ENCODE data around the gene CARM1. TPM values are rescaled to one million over a fixed set of nuclear protein-coding genes. Genes with fewer than 3 reads are reported as not detected.
A peak's percentile ranks its signal among the peaks of the same experiment; 100 is the strongest.

Gene CARM1
- polyA plus RNA-seq, 2 of the 4 experiments (the other 2 are of a cell fraction), result 15.2 to 32.2 TPM

DNA sequence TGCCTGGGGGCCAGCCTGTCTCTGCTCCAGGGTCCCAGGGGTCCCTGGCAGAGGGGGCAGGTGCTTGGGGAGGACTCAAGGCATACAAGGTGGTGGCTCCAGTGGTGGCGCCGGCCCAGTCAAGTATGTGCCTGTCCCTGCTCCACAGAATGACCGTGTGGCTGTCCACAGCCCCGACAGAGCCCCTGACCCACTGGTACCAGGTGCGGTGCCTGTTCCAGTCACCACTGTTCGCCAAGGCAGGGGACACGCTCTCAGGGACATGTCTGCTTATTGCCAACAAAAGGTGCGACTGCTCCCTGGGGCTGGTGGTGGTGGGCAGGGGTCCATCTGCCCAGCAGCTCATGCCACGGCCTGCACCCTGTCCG, 48.9 kb downstream of the CARM1 start:
- no peak for ATAC-seq
- no peak for DNase-seq (ENCODE audit: low read depth in 1 of 2, low spot score in 1 of 2)
- TF ChIP-seq MAX (IDR thresholded peaks at IDR 0.05) (no peak), FOSB (CRISPR knock-in tag; IDR thresholded peaks at IDR 0.05) (no peak)
- no peak overlapping the region for H3K4me3 ChIP-seq
- CTCF ChIA-PET, result no interaction called here
- H3K27ac ChIP-seq, result no peak overlapping the region
- H3K9me3 ChIP-seq, result no peaks in the 10 kb centered on the region
- WGBS (ENCODE audit: missing lambda C conversion rate), result no CpG with 5 or more reads among the region's 10 CpGs
- no peak for FAIRE-seq
- no peak overlapping the region for H3K4me2 ChIP-seq
- H3K4me1 ChIP-seq, result peaks cover 3% of the 10 kb centered on the region; the same call in 2 of the 3 replicates
- POLR2A ChIA-PET, result no interaction called here

DNA sequence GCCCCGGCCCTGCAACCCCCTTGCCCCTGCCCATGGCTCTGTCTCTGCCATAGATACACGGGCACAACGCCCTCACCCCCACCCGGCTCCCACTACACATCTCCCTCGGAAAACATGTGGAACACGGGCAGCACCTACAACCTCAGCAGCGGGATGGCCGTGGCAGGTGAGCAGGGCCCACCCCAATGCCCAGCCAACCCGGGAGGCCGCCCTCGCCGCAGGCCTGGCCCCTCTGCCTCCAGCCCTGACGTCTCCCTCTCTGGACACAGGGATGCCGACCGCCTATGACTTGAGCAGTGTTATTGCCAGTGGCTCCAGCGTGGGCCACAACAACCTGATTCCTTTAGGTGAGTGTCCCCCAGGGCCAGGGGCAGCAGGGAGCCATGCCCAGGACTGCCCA, 49.4 kb downstream of the CARM1 start:
- Histone ChIP-seq H3K4me3 (no peak overlapping the region), H3K4me1 (no peaks in the 10 kb centered on the region; the same call in 2 of the 3 replicates), H3K27ac (no peak overlapping the region), H3K4me2 (no peak overlapping the region), H3K9me3 (no peaks in the 10 kb centered on the region)
- DNase-seq (ENCODE audit: low read depth in 1 of 2, low spot score in 1 of 2), result no peak
- 82% methylated on average over 7 of the region's 16 CpGs for WGBS (ENCODE audit: missing lambda C conversion rate)
- TF ChIP-seq PHF8 (IDR thresholded peaks at IDR 0.05; ENCODE audit: borderline replicate concordance, low read depth) (no peak), HEYL (CRISPR knock-in tag; IDR thresholded peaks at IDR 0.05) (no peak), MAX (IDR thresholded peaks at IDR 0.05) (no peak), ZNF302 (CRISPR knock-in tag; IDR thresholded peaks at IDR 0.05) (no peak), FOSL2 (IDR thresholded peaks at IDR 0.05) (no peak), FOSL2 (CRISPR knock-in tag; IDR thresholded peaks at IDR 0.05) (no peak), ZC3H11A (IDR thresholded peaks at IDR 0.05) (no peak), ESRRA (IDR thresholded peaks at IDR 0.05; ENCODE audit: borderline replicate concordance, low read length) (no peak), CBX8 (IDR thresholded peaks at IDR 0.05) (no peak)
- CTCF ChIA-PET, result no interaction called here
- POLR2A ChIA-PET, result no interaction called here
- no peak for FAIRE-seq
- 0 out of 6 replicates have a peak, but pooled peaks of 1 of the 2 experiments have one; percentile 16 for ATAC-seq

DNA sequence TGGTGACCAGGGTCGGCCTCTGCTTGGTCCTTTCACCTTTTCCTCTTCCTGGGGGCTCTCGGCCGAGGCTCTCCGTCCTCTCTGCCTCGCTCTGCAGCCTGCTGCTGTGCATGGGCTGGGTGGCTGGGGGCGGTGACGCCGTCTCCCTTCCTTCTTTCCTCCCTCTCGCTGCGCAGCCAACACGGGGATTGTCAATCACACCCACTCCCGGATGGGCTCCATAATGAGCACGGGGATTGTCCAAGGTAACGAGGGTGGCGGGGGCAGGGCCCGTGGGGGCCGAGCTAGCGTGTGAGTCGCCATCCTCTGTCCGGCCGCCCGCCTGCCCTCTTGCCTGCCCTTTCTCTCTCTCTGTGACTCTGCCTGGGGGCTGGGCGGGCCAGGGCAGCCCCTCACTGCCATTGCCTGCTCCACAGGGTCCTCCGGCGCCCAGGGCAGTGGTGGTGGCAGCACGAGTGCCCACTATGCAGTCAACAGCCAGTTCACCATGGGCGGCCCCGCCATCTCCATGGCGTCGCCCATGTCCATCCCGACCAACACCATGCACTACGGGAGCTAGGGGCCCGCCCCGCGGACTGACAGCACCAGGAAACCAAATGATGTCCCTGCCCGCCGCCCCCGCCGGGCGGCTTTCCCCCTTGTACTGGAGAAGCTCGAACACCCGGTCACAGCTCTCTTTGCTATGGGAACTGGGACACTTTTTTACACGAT, 50.0 kb downstream of the CARM1 start:
- ChIA-PET CTCF (interaction anchor here (0.7 kb wide), 1 partner anchor 14 kb away, joined by 3 read pairs; no protein-coding TSS in a partner anchor), POLR2A (no interaction called here)
- DNase-seq (ENCODE audit: low read depth in 1 of 2, low spot score in 1 of 2) (no peak), FAIRE-seq (no peak), ATAC-seq (no peak)
- TF ChIP-seq MAZ (IDR thresholded peaks at IDR 0.05; ENCODE audit: borderline replicate concordance, low read depth, low read length) (no peak), FOSL2 (IDR thresholded peaks at IDR 0.05) (no peak), FOSL2 (CRISPR knock-in tag; IDR thresholded peaks at IDR 0.05) (no peak), TP53 (CRISPR knock-in tag; IDR thresholded peaks at IDR 0.05) (no peak), ZFP36 (IDR thresholded peaks at IDR 0.05; ENCODE audit: borderline replicate concordance, partially characterized antibody) (no peak), CBX8 (IDR thresholded peaks at IDR 0.05) (no peak), CHD4 (IDR thresholded peaks at IDR 0.05; ENCODE audit: borderline replicate concordance) (no peak), PHF8 (IDR thresholded peaks at IDR 0.05; ENCODE audit: borderline replicate concordance, low read depth) (no peak), RNF2 (IDR thresholded peaks at IDR 0.05; ENCODE audit: borderline replicate concordance, low read depth) (no peak), NR3C1 (IDR thresholded peaks at IDR 0.05) (no peak), FOSB (CRISPR knock-in tag; IDR thresholded peaks at IDR 0.05) (no peak), KDM1A (IDR thresholded peaks at IDR 0.05; ENCODE audit: low read depth) (no peak), KDM5A (IDR thresholded peaks at IDR 0.05) (no peak), HEYL (CRISPR knock-in tag; IDR thresholded peaks at IDR 0.05) (no peak), JUNB (IDR thresholded peaks at IDR 0.05) (no peak)
- TF ChIP-seq, protein P1, sequence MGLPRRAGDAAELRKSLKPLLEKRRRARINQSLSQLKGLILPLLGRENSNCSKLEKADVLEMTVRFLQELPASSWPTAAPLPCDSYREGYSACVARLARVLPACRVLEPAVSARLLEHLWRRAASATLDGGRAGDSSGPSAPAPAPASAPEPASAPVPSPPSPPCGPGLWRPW (IDR thresholded peaks at IDR 0.05), result no peak
- TF ChIP-seq, protein P2, sequence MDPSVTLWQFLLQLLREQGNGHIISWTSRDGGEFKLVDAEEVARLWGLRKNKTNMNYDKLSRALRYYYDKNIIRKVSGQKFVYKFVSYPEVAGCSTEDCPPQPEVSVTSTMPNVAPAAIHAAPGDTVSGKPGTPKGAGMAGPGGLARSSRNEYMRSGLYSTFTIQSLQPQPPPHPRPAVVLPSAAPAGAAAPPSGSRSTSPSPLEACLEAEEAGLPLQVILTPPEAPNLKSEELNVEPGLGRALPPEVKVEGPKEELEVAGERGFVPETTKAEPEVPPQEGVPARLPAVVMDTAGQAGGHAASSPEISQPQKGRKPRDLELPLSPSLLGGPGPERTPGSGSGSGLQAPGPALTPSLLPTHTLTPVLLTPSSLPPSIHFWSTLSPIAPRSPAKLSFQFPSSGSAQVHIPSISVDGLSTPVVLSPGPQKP (IDR thresholded peaks at IDR 0.05; ENCODE audit: low read depth, low read length), result no peak
- TF ChIP-seq, protein P3, sequence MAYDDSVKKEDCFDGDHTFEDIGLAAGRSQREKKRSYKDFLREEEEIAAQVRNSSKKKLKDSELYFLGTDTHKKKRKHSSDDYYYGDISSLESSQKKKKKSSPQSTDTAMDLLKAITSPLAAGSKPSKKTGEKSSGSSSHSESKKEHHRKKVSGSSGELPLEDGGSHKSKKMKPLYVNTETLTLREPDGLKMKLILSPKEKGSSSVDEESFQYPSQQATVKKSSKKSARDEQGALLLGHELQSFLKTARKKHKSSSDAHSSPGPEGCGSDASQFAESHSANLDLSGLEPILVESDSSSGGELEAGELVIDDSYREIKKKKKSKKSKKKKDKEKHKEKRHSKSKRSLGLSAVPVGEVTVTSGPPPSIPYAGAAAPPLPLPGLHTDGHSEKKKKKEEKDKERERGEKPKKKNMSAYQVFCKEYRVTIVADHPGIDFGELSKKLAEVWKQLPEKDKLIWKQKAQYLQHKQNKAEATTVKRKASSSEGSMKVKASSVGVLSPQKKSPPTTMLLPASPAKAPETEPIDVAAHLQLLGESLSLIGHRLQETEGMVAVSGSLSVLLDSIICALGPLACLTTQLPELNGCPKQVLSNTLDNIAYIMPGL (CRISPR knock-in tag; IDR thresholded peaks at IDR 0.05; ENCODE audit: borderline replicate concordance), result no peak
- TF ChIP-seq, protein P4, sequence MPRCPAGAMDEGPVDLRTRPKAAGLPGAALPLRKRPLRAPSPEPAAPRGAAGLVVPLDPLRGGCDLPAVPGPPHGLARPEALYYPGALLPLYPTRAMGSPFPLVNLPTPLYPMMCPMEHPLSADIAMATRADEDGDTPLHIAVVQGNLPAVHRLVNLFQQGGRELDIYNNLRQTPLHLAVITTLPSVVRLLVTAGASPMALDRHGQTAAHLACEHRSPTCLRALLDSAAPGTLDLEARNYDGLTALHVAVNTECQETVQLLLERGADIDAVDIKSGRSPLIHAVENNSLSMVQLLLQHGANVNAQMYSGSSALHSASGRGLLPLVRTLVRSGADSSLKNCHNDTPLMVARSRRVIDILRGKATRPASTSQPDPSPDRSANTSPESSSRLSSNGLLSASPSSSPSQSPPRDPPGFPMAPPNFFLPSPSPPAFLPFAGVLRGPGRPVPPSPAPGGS (IDR thresholded peaks at IDR 0.05), result no peak
- no peak overlapping the region for H3K27ac ChIP-seq
- H3K9me3 ChIP-seq, result no peaks in the 10 kb centered on the region
- H3K4me3 ChIP-seq, result no peak overlapping the region
- WGBS (ENCODE audit: missing lambda C conversion rate), result 88% methylated on average over 25 of the region's 43 CpGs
- H3K4me1 ChIP-seq, result no peaks in the 10 kb centered on the region
- no peak overlapping the region for H3K4me2 ChIP-seq

All from A549 (cell line).